ENCODE data around the gene ADA. TPM values are rescaled to one million over a fixed set of nuclear protein-coding genes. Genes with fewer than 3 reads are reported as not detected.

The ADA gene
- total RNA-seq, 1 donor from 2014 or later = 14.5 TPM

DNA sequence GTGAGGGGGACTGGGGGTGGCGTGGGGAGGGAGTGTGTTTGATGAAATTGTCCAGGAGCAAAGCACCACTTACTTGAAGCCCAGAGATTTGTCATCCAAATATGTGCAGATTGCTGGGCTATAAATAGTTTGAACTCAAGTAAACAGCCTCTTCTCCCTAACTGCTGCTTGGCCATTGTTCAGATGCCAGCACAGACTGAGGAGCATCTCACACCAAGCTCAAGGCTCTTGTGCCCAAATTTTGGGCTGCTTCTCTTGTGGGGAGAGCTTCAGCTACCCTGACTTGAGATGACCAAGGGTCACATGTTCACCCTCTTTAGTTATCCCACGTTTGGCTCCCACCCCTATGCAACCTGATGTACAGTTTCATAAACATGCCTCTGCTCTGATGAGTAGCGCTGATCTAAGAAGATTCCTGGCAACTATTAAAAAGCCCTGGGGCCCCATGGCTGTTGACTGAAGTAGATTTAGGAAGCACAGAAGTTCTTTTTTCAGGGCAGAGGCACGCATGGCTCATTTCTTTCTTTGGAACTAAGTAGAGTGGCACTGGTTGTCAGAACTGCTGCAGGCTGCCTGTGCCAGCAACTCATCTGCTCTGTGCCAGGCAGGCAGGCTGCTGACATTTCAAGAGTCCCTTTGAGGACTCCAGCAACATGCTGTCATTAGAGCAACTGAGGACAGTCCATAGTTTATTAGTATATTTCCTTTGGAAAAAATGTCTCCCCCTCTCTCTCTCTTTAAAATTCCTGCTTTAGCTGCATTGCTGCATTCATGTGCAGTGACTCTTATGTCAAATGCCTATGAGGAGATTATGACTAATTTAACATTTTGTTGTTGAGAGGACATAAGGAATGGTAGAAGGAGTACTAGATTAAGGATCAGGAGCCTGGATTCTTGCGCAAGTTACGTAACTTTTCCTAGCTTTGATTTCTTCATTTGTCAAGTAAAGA lies 78.7 kb downstream of the ADA start:
- no peak for TF ChIP-seq CTCF (conservative IDR thresholded peaks at IDR 0.05; ENCODE audit: low read depth, low read length)
- H3K4me3 ChIP-seq (ENCODE audit: low read depth, low read length) = no peak overlapping the region
- peak; percentile 69 for DNase-seq (ENCODE audit: low read depth)

DNA sequence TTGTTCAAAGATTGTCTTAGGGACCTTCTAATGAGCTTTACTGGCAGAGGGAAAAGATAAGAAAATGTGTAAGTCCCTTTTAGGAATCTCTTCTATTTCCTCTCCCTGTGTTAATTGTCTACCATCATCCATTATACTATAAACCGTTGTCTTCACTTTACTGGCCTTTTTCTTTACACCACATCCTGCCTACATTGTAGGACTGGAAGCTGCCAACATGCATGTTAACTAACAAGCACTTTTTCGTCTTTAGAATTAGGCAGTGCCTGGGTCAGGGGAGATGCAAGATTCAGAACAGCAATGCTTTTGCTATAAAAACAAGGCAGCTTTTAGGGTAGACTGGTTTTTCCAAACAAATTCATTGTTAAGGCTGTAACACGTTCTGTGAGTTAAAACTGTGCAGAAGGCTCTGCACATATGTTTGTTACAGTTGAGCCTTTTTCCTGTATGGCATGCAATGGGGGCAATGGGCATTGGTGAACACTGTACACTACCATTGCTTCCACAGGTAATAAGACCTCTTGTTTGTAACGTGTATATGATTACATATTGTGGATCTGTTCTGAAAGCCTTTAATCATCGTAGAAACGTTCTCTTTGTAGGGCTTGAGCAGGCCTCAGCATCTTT lies 80.0 kb downstream of the ADA start:
- no peak for TF ChIP-seq CTCF (conservative IDR thresholded peaks at IDR 0.05; ENCODE audit: low read depth, low read length)
- H3K4me3 ChIP-seq (ENCODE audit: low read depth, low read length) = no peak overlapping the region
- no peak for DNase-seq (ENCODE audit: low read depth)

- no peak for TF ChIP-seq CTCF (conservative IDR thresholded peaks at IDR 0.05; ENCODE audit: low read depth, low read length)
- no peak for DNase-seq (ENCODE audit: low read depth)
- no peak overlapping the region for H3K4me3 ChIP-seq (ENCODE audit: low read depth, low read length)
These were observed 81.1 kb downstream of the ADA start for GRCh38 chr20:44570367-44570766.

Other genes starting within 250 kb of the ADA start
- 7.9 and 11.0 TPM in 2 replicates for gene TTPAL, start 175.8 kb downstream of the ADA start, total RNA-seq
- 36.6 and 43.3 TPM in 2 replicates for gene SERINC3, start 129.6 kb downstream of the ADA start, total RNA-seq
- 28.8 and 64.3 TPM in 2 replicates for gene PKIG, start 69.1 kb downstream of the ADA start, total RNA-seq
- 0.14 TPM in 1 of 2 replicates, not detected in the other for gene CCN5, start 63.7 kb upstream of the ADA start, total RNA-seq
- gene KCNK15, start 94.2 kb upstream of the ADA start, total RNA-seq = 0.22 TPM in 1 of 2 replicates, not detected in the other
- gene RIMS4, start 158.8 kb upstream of the ADA start, total RNA-seq = 0.07 TPM in 1 of 2 replicates, not detected in the other
- 162 and 203 TPM in 2 replicates for gene YWHAB, start 234.0 kb upstream of the ADA start, total RNA-seq